PC-9 (cell line): ENCODE measurements around the gene TRABD.

ENCODE experiments used
- EZH2 ChIP-seq: fragments of 200-600 bp; sonication (generic); IDR thresholded peaks from 2 replicates; pipeline ENCODE4 v1.8.0; 2017; ENCODE audit warnings: antibody characterized with exemption, low read depth
- TF ChIP-seq, protein P1 (sequence below): fragments of 200-600 bp; sonication (generic); conservative IDR thresholded peaks from 2 replicates; pipeline ENCODE4 v1.6.1; 2017; ENCODE audit warnings: mixed run types, antibody characterized with exemption, mild to moderate bottlenecking, moderate library complexity

DNA sequence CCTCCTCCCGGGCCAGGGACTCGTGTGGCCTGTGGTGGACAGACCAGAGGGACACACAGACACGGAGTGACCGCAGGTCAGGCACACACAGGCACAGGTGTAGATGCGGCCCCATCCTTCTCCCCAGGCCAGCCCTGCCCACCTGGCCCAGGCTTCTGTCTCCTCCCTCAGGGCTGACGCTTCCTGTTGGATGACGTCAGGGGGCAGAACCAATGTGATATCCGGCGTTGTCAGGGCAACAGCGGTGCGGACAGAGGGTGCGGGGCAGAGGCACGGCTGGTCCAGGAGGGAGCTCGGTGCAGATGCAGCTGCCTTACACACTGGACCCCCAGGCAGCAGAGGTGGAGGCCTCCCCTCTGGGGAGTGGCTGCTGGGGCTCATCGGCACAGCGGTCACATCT lies 62.0 kb downstream of the TRABD start:
- TF ChIP-seq, protein P1, sequence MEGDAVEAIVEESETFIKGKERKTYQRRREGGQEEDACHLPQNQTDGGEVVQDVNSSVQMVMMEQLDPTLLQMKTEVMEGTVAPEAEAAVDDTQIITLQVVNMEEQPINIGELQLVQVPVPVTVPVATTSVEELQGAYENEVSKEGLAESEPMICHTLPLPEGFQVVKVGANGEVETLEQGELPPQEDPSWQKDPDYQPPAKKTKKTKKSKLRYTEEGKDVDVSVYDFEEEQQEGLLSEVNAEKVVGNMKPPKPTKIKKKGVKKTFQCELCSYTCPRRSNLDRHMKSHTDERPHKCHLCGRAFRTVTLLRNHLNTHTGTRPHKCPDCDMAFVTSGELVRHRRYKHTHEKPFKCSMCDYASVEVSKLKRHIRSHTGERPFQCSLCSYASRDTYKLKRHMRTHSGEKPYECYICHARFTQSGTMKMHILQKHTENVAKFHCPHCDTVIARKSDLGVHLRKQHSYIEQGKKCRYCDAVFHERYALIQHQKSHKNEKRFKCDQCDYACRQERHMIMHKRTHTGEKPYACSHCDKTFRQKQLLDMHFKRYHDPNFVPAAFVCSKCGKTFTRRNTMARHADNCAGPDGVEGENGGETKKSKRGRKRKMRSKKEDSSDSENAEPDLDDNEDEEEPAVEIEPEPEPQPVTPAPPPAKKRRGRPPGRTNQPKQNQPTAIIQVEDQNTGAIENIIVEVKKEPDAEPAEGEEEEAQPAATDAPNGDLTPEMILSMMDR: no peak
- TF ChIP-seq EZH2: no peak
